Measurements from ENCODE around the gene CDH26.

DNA sequence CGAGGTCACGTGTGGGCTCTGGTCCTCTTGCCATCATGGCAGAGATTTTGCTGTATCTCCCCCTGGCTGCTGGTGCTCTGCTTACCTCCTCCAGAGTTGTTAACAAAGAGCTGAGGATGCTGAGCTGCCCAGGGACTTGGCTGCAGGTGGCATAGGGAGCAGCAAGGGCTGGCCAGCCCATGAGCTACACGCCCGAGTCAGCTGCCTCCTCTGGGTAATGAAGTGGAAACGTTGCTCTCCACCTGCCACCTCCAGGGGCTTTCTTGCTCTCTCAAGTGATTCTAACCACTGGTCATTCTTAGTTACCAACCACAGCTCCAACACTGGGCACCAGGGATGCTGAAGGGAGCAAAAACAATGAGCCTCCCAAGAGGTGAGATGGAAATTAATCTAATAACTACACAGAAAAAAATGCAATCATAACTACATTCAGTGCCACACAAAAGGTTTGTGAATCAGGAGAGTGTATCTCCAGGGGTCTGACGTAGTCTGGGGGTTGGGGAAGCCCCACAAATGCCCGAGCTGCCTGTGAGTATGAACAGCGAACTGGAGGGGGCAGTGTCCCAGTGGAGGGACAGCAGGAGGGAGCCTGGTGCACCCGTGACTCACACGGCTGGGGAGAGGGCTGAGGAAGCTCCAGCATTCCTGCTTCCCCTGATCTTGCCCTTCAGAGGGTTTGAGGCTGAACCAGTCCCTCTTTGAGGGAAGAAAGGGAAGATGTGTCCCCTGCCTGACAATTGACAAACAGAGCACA, 78.7 kb downstream of the CDH26 start:
- TF ChIP-seq, protein P1, sequence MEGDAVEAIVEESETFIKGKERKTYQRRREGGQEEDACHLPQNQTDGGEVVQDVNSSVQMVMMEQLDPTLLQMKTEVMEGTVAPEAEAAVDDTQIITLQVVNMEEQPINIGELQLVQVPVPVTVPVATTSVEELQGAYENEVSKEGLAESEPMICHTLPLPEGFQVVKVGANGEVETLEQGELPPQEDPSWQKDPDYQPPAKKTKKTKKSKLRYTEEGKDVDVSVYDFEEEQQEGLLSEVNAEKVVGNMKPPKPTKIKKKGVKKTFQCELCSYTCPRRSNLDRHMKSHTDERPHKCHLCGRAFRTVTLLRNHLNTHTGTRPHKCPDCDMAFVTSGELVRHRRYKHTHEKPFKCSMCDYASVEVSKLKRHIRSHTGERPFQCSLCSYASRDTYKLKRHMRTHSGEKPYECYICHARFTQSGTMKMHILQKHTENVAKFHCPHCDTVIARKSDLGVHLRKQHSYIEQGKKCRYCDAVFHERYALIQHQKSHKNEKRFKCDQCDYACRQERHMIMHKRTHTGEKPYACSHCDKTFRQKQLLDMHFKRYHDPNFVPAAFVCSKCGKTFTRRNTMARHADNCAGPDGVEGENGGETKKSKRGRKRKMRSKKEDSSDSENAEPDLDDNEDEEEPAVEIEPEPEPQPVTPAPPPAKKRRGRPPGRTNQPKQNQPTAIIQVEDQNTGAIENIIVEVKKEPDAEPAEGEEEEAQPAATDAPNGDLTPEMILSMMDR (IDR thresholded peaks at IDR 0.05): no peak
- no peak for TF ChIP-seq POLR2A (IDR thresholded peaks at IDR 0.05)

Measured in esophagus squamous epithelium (tissue), 4 donors.